PC-9 (cell line): ENCODE results near the gene IL1A. TPM values are rescaled to one million over a fixed set of nuclear protein-coding genes. Genes with fewer than 3 reads are reported as not detected.

ENCODE experiments used
- BruUV-seq: library from RNA; stranded (reverse); fragments of 400-500 nt; replicated peaks from 2 replicates; lab custom pipeline; 2021; lab: Mats Ljungman, UMichigan
- CTCF ChIA-PET: fragments of 300-600 bp; sonication (Branson Sonifier 250); formaldehyde crosslinking; loops from one replicate; lab custom pipeline; 2022; ENCODE audit warnings: antibody characterized with exemption; lab: Charles Lee
- POLR2A ChIA-PET: fragments of 300-600 bp; sonication (Branson Sonifier 250); formaldehyde crosslinking; loops from one replicate; lab custom pipeline; 2022; ENCODE audit warnings: antibody characterized with exemption; ENCODE audit not compliant: unreplicated experiment; lab: Charles Lee
- DNase-seq, 2 experiments: peaks; one replicate each; pipeline versions ENCODE4 v3.0.0 to v3.0.0-alpha.2; 2015 to 2022; ENCODE audit warnings: mixed read lengths in 1 of 2
- H2AFZ ChIP-seq: fragments of 200-600 bp; sonication (generic); 2 replicates; pipeline ENCODE4 v1.8.1; 2017; ENCODE audit warnings: antibody characterized with exemption
- H3F3A ChIP-seq: fragments of 200-600 bp; sonication (generic); 2 replicates; pipeline ENCODE4 v1.8.1; 2017; ENCODE audit warnings: antibody characterized with exemption, mild to moderate bottlenecking, low read depth; ENCODE audit not compliant: insufficient read depth
- H3K27ac ChIP-seq: fragments of 200-600 bp; sonication (generic); 2 replicates; pipeline ENCODE4 v1.6.1; 2016; ENCODE audit warnings: mixed run types
- H3K27me3 ChIP-seq: fragments of 200-600 bp; sonication (generic); 2 replicates; pipeline ENCODE4 v1.6.1; 2016; ENCODE audit warnings: low read depth, mixed run types; ENCODE audit not compliant: insufficient read depth
- H3K36me3 ChIP-seq: fragments of 200-600 bp; sonication (generic); 2 replicates; pipeline ENCODE4 v1.6.1; 2016; ENCODE audit warnings: low read depth, mixed run types
- H3K4me1 ChIP-seq: fragments of 200-600 bp; sonication (generic); replicated peaks from 2 replicates; pipeline ENCODE4 v1.6.1; 2016; ENCODE audit warnings: mixed run types; ENCODE audit not compliant: insufficient read depth
- H3K4me2 ChIP-seq: fragments of 200-600 bp; sonication (generic); 2 replicates; pipeline ENCODE4 v1.6.1; 2017; ENCODE audit warnings: mixed run types
- H3K4me3 ChIP-seq: fragments of 200-600 bp; sonication (generic); 2 replicates; pipeline ENCODE4 v1.6.1; 2016; ENCODE audit warnings: mixed run types
- H3K79me2 ChIP-seq: fragments of 200-600 bp; sonication (generic); 2 replicates; pipeline ENCODE4 v1.6.1; 2017; ENCODE audit warnings: low read depth, mixed run types
- H3K9me2 ChIP-seq: fragments of 200-600 bp; sonication (generic); 2 replicates; pipeline ENCODE4 v1.8.1; 2017; ENCODE audit warnings: mild to moderate bottlenecking; ENCODE audit not compliant: insufficient read depth
- H3K9me3 ChIP-seq: fragments of 200-600 bp; sonication (generic); 2 replicates; pipeline ENCODE4 v1.8.1; 2016; ENCODE audit warnings: low read depth; ENCODE audit not compliant: insufficient read depth
- H4K20me1 ChIP-seq: fragments of 200-600 bp; sonication (generic); 2 replicates; pipeline ENCODE4 v1.8.1; 2017; ENCODE audit not compliant: insufficient read depth
- CTCF ChIP-seq: fragments of 200-600 bp; sonication (generic); conservative IDR thresholded peaks from 2 replicates; pipeline ENCODE4 v1.6.1; 2017; ENCODE audit warnings: mixed run types, antibody characterized with exemption, mild to moderate bottlenecking, moderate library complexity
- EZH2 ChIP-seq: fragments of 200-600 bp; sonication (generic); IDR thresholded peaks from 2 replicates; pipeline ENCODE4 v1.8.0; 2017; ENCODE audit warnings: antibody characterized with exemption, low read depth
- intact Hi-C: fragments of 100-400 bp; cut with micrococcal nuclease; formaldehyde crosslinking; loops from one replicate; pipeline ENCODE4 v1.10.0; 2022; ENCODE audit not compliant: unreplicated experiment
- total RNA-seq: library from RNA; stranded (reverse); gene quantifications from 2 replicates; pipeline ENCODE4 v1.2.3, GENCODE V29; 2021

IL1A gene
- total RNA-seq, 1 experiment from 2014 or later: 0.55 TPM

DNA sequence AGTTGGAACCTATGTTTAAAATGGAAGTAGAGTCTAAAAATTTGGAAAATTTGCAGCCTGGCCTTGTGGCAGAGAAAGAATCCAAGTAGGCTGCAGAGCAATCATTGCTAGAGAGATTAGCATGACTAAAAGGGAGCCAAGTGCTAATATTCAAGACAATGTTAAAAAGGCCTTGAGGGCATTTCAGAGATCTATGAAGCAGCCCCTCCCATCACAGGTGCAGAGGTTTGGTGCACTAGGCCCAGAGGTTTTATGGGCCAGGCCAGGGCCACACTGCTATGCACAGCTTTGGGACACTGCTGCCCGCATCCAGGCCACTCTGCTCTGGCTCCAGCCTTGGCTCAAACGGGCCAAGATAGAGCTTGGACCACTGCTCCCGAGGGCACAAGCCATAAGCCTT lies 6.7 kb upstream of the IL1A start:
- Histone ChIP-seq H3K9me2 (no peaks in the 10 kb centered on the region), H3K36me3 (no peaks in the 10 kb centered on the region), H3F3A (peaks cover 37% of the 10 kb centered on the region), H4K20me1 (no peaks in the 10 kb centered on the region), H3K27me3 (no peaks in the 10 kb centered on the region), H2AFZ (no peak overlapping the region), H3K4me3 (no peak overlapping the region), H3K4me1 (peaks cover 61% of the 10 kb centered on the region), H3K4me2 (no peak overlapping the region), H3K27ac (no peak overlapping the region), H3K79me2 (no peaks in the 10 kb centered on the region), H3K9me3 (peaks cover 24% of the 10 kb centered on the region)
- CTCF ChIA-PET: no interaction called here
- TF ChIP-seq CTCF: no peak
- no peak for TF ChIP-seq EZH2
- POLR2A ChIA-PET: interaction anchor here (0.6 kb wide), 1 partner anchor 1256 kb away, joined by 3 read pairs; no protein-coding TSS in a partner anchor
- no peak for DNase-seq
- no TSS peak for BruUV-seq
- intact Hi-C loops: no loop called here

- H4K20me1 ChIP-seq: no peaks in the 10 kb centered on the region
- no TSS peak for BruUV-seq
- intact Hi-C loops: no loop called here
- H3K9me2 ChIP-seq: no peaks in the 10 kb centered on the region
- H2AFZ ChIP-seq: no peak overlapping the region
- no peaks in the 10 kb centered on the region for H3K36me3 ChIP-seq
- peaks cover 30% of the 10 kb centered on the region for H3F3A ChIP-seq
- H3K4me3 ChIP-seq: no peak overlapping the region
- no peak overlapping the region for H3K27ac ChIP-seq
- ChIA-PET CTCF (no interaction called here), POLR2A (interaction anchor here (0.7 kb wide), 1 partner anchor 30 kb away, joined by 5 read pairs; no protein-coding TSS in a partner anchor)
- H3K79me2 ChIP-seq: no peaks in the 10 kb centered on the region
- no peak overlapping the region for H3K4me2 ChIP-seq
- TF ChIP-seq CTCF: no peak
- TF ChIP-seq EZH2: no peak
- no peaks in the 10 kb centered on the region for H3K27me3 ChIP-seq
- H3K4me1 ChIP-seq: peaks cover 54% of the 10 kb centered on the region
- H3K9me3 ChIP-seq: peaks cover 24% of the 10 kb centered on the region
- no peak for DNase-seq
Measured at GRCh38 chr2:112790305-112790704, 6.0 kb upstream of the IL1A start.

DNA sequence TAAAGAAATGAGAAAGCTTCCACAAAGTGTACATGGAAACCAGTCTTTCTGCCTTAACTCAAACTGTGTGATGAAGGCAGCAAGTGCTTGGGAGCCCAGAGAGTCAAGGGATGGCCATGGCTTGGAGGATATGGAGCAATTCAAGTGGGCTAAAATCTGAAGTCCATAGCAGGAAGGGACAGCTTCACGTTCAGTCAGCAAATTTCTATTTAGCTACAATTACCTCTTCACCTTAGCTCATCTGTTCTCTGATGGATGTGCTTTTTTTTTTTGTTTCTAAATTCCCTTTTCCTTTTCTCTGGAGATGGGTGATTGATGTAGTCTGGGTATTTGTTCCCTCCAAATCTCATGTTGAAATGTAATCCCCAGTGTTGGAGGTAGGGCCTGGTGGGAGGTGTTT lies 4.9 kb upstream of the IL1A start:
- Histone ChIP-seq H3K9me2 (no peaks in the 10 kb centered on the region), H3K4me3 (no peak overlapping the region), H2AFZ (no peak overlapping the region), H3K27me3 (no peaks in the 10 kb centered on the region), H3K4me2 (no peak overlapping the region), H3K79me2 (no peaks in the 10 kb centered on the region), H3K36me3 (no peaks in the 10 kb centered on the region), H3K4me1 (peaks cover 51% of the 10 kb centered on the region), H3F3A (peaks cover 20% of the 10 kb centered on the region), H4K20me1 (no peaks in the 10 kb centered on the region), H3K9me3 (peaks cover 24% of the 10 kb centered on the region), H3K27ac (no peak overlapping the region)
- no peak for DNase-seq
- intact Hi-C loops: no loop called here
- ChIA-PET POLR2A (interaction anchor here (0.6 kb wide), 1 partner anchor 16 kb away, joined by 3 read pairs; no protein-coding TSS in a partner anchor), CTCF (no interaction called here)
- TF ChIP-seq CTCF (no peak), EZH2 (no peak)
- no TSS peak for BruUV-seq
